ENCODE measurements around the gene TIMM50. TPM values are rescaled to one million over a fixed set of nuclear protein-coding genes. Genes with fewer than 3 reads are reported as not detected.

The TIMM50 gene
- total and polyA plus RNA-seq, 2 of the 13 experiments (the other 11 are each of a cell fraction or from before 2014, with no cell fraction given), result 91.1 to 92.5 TPM

DNA sequence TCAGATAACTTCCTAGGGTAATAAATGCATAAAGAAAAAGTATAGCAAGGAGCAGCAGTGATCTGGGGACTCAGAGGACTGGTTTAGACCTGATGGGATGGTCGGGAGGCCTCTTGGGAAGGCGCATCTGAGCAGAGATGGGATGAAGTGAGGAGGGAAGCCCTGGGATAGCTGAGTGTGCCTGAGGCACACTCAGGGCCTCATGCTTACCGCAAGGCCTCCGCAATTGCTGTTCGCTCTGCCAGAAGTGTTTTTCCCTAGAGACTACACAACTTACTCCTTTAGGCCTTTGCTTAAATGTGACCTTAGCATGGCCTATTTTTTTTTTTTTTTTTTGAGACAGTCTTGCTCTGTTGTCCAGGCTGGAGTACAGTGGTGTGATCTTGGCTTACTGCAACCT lies 14.0 kb downstream of the TIMM50 start:
- no peak for DNase-seq (ENCODE audit: low spot score)
- H3K9me3 ChIP-seq (ENCODE audit: low read length), result no peaks in the 10 kb centered on the region
- FAIRE-seq, result no peak
- H4K20me1 ChIP-seq (ENCODE audit: insufficient read depth, low read length), result no peaks in the 10 kb centered on the region
- no peaks in the 10 kb centered on the region for H3K79me2 ChIP-seq (ENCODE audit: insufficient read depth, low read length)
- no peak overlapping the region for H3K9ac ChIP-seq (ENCODE audit: insufficient read depth, low read depth, low read length)
- H3K4me2 ChIP-seq (ENCODE audit: low read depth, low read length), result no peak overlapping the region
- H3K4me1 ChIP-seq (ENCODE audit: insufficient read depth, low read length), result peaks cover 24% of the 10 kb centered on the region
- WGBS (ENCODE audit: low lambda C conversion rate), result 77% methylated on average over 5 of the region's 5 CpGs
- peaks cover 2 to 5% of the 10 kb centered on the region in 2 experiments; a peak in 4 of 5 replicates for H3K36me3 ChIP-seq (replicated peaks in 1 of 2; ENCODE audit: control insufficient read depth in 1 of 2, insufficient read depth in 2 of 2, low read length in 2 of 2)
- ChIA-PET POLR2A (no interaction called here), CTCF (ENCODE audit: low intra/inter-chr PET ratio, low total read pairs) (no interaction called here)
- in situ Hi-C loops (cut with HindIII; ENCODE audit: extremely low pct_ligation_motif_present, low pct_unique_long_range_greater_than_20kb), result loop anchor here (5.0 kb wide), 1 partner anchor 38 kb away; the partner anchor contains the start of gene EID2B
- no peak overlapping the region for H3K27ac ChIP-seq (ENCODE audit: extremely low read length, insufficient read depth, low read length)
- peaks cover 5 to 21% of the 10 kb centered on the region in 2 experiments; a peak in 4 of 5 replicates for H3K27me3 ChIP-seq (ENCODE audit: control insufficient read depth in 1 of 2, insufficient read depth in 2 of 2, low read length in 2 of 2)
- no peak overlapping the region for H3K4me3 ChIP-seq (replicated peaks in 1 of 3; ENCODE audit: insufficient read depth in 1 of 3, low read depth in 2 of 3, low read length in 3 of 3)
- intact Hi-C loops (cut with micrococcal nuclease; ENCODE audit: unreplicated experiment), result no loop called here
- no peak for ATAC-seq
- TF ChIP-seq RCOR2 (CRISPR knock-in tag; IDR thresholded peaks at IDR 0.05) (no peak), SIN3B (IDR thresholded peaks at IDR 0.05; ENCODE audit: low read length) (no peak), ZSCAN31 (CRISPR knock-in tag; IDR thresholded peaks at IDR 0.05; ENCODE audit: low read depth) (no peak), GTF3A (CRISPR knock-in tag; conservative IDR thresholded peaks at IDR 0.05) (no peak), KAT2B (IDR thresholded peaks at IDR 0.05; ENCODE audit: borderline replicate concordance, low read depth, low read length) (no peak), SAP130 (CRISPR knock-in tag; IDR thresholded peaks at IDR 0.05; ENCODE audit: low read depth) (no peak), CBX5 (CRISPR knock-in tag; IDR thresholded peaks at IDR 0.05; ENCODE audit: borderline replicate concordance) (no peak), ZNF775 (CRISPR knock-in tag; IDR thresholded peaks at IDR 0.05; ENCODE audit: borderline replicate concordance) (no peak), DNMT1 (CRISPR knock-in tag; IDR thresholded peaks at IDR 0.05) (no peak), KLF9 (CRISPR knock-in tag; IDR thresholded peaks at IDR 0.05; ENCODE audit: low read depth) (no peak), ZNF230 (CRISPR knock-in tag; IDR thresholded peaks at IDR 0.05) (no peak), FOSL2 (CRISPR knock-in tag; IDR thresholded peaks at IDR 0.05) (no peak), REXO4 (CRISPR knock-in tag; IDR thresholded peaks at IDR 0.05; ENCODE audit: borderline replicate concordance) (no peak), HNRNPUL1 (IDR thresholded peaks at IDR 0.05; ENCODE audit: low read depth, low read length) (no peak)
- TF ChIP-seq, protein P1, sequence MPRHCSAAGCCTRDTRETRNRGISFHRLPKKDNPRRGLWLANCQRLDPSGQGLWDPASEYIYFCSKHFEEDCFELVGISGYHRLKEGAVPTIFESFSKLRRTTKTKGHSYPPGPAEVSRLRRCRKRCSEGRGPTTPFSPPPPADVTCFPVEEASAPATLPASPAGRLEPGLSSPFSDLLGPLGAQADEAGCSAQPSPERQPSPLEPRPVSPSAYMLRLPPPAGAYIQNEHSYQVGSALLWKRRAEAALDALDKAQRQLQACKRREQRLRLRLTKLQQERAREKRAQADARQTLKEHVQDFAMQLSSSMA (CRISPR knock-in tag; IDR thresholded peaks at IDR 0.05), result no peak
- TF ChIP-seq, protein P2, sequence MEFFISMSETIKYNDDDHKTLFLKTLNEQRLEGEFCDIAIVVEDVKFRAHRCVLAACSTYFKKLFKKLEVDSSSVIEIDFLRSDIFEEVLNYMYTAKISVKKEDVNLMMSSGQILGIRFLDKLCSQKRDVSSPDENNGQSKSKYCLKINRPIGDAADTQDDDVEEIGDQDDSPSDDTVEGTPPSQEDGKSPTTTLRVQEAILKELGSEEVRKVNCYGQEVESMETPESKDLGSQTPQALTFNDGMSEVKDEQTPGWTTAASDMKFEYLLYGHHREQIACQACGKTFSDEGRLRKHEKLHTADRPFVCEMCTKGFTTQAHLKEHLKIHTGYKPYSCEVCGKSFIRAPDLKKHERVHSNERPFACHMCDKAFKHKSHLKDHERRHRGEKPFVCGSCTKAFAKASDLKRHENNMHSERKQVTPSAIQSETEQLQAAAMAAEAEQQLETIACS (CRISPR knock-in tag; IDR thresholded peaks at IDR 0.05), result no peak
- TF ChIP-seq, protein P3, sequence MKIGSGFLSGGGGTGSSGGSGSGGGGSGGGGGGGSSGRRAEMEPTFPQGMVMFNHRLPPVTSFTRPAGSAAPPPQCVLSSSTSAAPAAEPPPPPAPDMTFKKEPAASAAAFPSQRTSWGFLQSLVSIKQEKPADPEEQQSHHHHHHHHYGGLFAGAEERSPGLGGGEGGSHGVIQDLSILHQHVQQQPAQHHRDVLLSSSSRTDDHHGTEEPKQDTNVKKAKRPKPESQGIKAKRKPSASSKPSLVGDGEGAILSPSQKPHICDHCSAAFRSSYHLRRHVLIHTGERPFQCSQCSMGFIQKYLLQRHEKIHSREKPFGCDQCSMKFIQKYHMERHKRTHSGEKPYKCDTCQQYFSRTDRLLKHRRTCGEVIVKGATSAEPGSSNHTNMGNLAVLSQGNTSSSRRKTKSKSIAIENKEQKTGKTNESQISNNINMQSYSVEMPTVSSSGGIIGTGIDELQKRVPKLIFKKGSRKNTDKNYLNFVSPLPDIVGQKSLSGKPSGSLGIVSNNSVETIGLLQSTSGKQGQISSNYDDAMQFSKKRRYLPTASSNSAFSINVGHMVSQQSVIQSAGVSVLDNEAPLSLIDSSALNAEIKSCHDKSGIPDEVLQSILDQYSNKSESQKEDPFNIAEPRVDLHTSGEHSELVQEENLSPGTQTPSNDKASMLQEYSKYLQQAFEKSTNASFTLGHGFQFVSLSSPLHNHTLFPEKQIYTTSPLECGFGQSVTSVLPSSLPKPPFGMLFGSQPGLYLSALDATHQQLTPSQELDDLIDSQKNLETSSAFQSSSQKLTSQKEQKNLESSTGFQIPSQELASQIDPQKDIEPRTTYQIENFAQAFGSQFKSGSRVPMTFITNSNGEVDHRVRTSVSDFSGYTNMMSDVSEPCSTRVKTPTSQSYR (CRISPR knock-in tag; IDR thresholded peaks at IDR 0.05; ENCODE audit: borderline replicate concordance), result no peak
- no TSS peak for BruUV-seq (replicated peaks)
- no peak overlapping the region for H2AFZ ChIP-seq (ENCODE audit: low read length)

All from HepG2 (cell line).